GM19099 (cell line): ENCODE data around the gene ACY1.

ENCODE experiments used
- POLR2A ChIP-seq: IDR thresholded peaks from 3 replicates; pipeline ENCODE4 v1.6.1; 2011; ENCODE audit warnings: low read depth; ENCODE audit not compliant: insufficient read length; ENCODE audit errors: extremely low read depth

Gene ACY1

DNA sequence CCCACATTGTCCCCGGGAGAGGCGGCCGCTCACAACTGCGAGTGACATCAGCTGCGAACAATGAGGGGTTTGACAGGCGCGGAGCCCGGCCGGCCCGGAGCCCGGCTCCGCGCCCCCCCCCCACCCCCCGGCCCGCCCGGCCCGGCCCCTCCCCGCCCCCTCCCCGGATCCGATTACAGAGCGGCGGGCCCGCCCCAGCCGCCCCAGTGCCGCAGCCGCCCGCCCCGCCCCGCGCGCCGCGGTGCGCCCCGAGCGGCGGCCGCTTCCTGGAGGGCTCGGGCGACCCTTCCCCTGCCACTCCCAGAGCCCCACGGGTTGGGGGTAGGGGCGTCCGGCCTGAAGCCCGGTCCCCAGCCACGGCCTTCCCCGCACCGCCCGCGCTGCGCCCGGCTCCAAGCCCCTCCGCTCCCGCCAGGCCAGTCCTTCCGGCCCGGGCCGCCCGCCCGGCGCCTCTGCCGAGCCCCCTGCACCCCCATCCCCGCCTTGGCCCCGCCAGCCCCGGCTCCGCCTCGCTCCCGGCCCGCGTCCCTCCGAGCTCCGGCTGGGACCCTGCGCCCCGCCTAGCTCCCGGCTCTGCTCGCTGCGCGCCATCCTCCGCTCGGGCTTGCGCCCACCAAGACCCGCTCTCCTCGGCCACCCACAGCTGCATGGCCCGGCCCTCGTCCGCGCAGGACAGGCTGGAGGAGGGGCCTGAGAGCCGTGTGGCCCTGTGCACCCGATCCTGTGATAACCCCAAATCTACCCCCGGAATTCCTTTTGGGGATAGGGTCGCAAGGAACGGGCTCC is 15.8 kb upstream of the ACY1 start, which contains the start of gene PCBP4:
Gene PCBP4 (minus strand): TSS at position 71 of the 786 bp plus-strand sequence. CDS start 6,214 bp downstream, outside the sequence.
- TF ChIP-seq POLR2A = no peak

DNA sequence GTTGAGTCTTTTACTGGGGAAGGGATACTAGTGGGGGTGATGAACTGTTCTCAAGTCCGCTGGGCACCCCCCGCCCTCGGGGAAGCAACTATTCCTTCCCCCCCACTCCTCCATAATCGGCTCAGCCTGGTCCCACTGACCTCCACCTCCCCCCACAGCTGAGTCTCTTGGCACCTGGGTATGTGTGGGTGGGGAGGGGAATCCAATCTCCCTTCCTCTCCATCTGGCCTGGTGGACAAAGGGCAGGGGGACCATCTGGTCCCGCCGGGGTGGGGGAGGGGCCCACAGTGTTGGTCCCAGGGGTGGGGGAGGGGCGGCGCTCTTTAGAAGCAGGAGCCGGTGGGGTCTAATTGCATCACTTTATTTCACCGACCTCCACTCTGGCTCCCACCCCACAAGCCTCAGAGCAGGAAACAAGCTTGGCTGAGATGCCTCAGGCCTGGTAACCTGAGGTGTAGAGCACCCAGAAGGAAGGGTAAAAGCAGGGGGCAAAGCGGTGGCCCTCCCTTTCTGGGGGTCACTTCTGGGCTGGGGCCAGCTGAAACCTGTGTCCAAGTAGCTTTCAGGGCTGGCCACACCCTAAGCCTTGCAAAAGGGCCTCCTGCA is 15.1 kb upstream of the ACY1 start:
- no peak for TF ChIP-seq POLR2A

DNA sequence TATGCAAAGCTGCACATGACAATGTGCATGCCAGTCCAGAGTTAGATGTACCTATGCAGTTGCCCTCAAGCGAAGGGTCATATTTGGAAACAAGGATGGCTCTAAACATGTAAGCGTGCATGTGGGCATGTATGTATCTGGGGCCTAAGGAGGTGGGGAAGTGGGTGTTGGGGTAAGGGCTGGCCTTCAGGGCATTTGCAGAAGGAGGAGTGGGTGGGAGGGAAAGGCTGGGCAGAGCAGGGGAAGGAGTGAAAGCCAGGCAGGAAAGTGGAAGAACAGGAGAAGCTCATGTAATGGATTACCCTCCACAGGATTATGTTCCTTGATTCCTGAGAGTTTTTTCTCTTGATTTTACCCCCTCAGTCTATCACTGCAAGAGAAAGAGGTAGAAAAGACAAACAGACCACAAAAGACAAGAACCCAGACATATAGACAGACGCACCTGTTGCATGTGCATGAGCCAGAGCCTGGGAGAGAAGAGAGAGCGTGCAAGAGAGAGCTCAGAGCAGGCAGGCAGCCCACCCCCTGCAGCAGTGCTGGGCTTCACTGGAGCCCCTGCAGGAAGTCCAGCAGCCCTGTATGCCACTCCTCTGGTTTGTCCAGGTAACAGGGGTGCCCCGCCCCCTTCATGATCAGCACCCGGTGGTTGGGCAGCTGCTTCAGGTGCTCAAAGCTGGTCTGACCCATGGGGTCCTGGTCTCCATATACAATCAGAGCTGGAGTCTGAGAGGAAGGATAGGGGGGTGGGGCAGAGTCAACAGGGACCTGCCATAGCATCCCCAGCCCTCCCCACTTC is 14.3 kb upstream of the ACY1 start:
- TF ChIP-seq POLR2A = no peak

DNA sequence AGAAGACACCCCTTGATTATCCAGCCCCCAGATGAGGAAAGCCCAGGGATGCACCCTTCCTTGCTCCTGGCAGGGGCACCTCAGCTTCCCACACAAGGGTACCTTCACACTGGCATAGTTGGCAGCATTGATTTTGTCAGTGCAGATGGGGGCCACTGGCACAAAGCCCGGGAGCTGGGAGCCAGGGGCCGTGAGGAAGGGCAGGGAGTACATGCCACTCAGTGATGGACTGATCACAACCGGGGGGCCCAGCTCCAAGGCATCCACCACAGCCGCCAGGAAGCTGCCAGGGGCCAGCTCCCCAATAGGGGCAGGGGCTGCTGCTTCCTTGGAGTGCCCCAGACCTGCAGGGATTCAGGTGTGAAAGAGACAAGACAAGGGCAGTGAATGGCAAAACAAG is 13.5 kb upstream of the ACY1 start:
- TF ChIP-seq POLR2A = no peak

DNA sequence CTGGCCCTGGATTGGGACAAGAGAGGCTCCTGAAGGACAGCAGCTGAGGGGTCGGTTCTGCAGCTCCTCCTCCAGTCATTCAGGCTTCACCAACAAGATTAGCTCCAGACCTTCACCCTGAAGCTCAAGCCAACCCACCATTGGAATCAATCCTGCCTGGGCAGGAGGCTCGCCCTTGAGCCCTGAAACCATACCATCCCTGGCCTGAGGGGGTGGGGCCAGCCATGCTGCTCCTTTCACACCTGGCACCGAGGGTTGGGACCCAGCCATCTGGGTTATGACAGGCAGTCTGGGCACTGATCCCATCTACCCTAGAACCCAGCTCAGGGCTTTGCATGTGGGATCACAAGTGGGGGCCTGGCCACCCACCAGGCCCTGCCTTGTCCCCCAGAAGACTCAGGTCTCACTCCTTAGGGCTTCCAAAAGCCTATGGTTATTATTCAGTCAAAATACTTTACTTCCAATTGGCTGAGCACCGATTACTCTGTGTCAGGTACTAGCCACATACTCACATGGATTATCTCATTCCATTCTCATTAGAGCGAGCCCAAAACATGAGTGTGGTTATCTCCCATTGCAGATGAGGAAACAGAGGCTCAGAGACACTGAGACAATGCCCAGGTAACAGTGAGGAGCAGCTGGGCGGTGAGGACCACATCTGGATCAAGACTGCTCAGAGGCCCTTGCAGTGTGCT is 12.6 kb upstream of the ACY1 start:
- TF ChIP-seq POLR2A = no peak

DNA sequence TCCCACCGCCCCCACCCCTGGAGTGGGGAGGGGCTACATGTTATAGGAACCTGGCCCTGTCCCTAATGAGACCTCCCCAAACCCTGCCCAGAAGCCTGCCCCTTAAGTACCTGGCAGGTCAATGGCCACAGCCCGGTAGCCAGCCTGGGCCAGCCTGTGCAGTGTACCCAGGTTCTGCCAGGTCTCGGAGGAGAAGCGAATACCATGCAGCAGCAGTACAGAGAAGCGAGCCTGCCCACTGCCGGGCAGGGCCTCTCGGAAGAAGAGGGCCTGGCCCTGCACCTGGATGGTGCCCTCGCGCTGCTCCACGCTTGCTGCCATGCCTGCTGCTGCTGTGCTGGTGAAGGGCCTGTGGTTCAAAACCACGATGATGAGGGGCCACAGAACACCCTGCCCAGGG is 12.0 kb upstream of the ACY1 start:
- TF ChIP-seq POLR2A = no peak

DNA sequence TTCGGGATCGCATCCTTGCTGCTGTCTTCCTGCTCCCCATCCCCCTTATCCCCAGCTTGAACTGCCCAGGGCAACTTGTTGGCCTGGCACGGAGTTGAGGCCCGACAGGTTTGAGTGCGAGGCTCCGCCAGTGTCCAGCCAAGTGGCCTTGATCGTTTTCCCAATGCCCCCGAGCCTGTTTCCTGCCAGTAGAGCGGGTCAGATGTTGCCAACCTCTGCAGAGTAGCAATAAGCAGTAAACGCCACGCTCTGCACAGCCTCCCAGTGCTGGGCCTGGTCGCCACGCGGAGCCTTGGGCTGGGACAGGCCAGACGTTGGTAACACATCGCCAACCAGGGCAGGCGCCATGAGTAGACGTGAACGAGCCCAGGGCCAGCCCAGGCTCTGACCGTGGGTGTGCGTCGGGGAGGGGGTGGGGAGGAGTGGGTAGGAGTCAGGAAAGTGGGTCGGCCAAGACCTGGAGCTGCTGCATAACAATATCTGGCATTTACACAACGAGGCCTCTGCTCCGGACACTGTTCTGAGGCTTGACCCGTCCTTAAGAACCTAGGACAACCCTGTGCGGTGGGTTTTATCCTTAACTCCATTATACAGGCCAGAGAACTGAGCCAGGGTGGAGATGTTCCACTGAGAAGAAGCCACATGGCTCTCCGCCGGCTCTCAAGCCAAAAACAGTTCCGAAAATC is 8.9 kb upstream of the ACY1 start:
- TF ChIP-seq POLR2A = no peak

DNA sequence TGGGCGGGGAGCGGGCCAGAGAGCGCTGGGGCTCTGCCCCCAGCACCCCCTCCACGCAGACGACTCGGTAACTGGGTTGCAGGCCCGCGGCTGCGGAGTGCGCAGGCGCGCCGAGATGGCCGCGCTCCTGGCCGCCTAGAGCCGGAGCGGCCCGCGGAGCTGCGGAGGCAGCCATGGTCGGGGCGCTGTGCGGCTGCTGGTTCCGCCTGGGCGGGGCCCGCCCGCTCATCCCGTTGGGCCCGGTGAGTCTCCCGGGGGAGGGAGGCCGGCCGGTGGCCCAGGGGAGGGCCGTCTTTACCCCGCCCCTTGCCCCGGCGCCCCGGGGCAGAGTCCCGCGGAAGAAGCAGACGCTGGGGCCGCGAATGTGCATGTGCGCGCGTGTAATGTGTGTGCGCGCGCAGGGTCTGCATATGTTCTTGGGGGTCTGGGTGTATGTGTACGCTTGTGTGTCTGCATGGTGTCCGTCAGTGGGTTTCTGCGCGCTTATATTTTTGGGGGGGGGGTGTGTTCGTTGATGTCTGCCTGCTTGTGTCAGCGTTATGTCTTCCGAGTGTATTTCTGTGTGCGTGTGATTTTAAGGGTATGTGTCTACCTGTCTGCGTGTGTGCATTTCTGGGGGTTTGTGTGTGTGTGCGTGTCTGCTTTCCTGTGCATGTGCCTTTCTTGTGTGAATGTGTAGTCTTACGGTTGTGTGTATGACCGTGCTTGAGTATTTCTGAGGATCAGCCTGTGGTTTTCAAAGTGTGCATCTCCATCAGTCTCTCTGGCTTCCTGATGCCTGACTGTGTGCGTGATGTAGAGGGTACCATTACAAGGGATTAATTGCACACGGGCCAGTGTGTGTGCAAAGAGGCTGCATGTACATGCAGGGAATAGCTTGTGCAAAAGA is 8.1 kb upstream of the ACY1 start, which contains the start of gene ABHD14A:
Gene ABHD14A (plus strand): TSS at position 102 of the 889 bp plus-strand sequence. CDS start 72 bp downstream, at position 174.
- peak; percentile 91 for TF ChIP-seq POLR2A

DNA sequence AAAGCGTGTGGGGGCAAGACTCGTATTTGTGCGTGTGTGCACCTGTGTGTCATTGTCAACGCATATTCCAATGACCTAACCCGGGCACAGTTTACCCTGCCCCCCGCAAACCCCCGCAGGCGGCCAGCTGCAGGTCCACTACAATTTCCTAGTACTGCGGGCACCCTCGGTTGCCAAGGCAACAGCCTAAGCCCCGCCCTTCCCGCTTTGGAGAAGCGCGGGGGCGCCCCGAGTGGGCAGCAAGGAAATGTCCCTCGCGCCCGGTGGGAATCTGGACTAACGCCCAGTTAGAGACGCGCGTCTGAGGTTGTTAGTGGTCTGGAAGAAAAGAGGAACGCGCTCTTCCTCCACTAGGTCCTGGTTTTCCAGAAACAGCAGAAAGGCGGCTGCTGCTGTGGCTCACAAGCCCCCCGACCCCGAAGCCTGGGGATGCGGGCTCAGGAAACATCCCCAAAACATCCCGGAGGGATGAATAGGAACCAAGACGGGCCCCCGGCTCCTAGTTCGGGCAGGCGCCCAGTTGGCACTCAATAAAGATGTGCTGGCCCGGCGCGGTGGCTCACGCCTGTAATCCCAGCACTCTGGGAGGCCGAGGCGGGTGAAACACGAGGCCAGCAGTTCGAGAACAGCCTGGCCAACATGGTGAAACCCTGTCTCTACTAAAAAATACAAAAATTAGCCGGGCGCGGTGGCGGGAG is 7.3 kb upstream of the ACY1 start:
- TF ChIP-seq POLR2A = no peak

DNA sequence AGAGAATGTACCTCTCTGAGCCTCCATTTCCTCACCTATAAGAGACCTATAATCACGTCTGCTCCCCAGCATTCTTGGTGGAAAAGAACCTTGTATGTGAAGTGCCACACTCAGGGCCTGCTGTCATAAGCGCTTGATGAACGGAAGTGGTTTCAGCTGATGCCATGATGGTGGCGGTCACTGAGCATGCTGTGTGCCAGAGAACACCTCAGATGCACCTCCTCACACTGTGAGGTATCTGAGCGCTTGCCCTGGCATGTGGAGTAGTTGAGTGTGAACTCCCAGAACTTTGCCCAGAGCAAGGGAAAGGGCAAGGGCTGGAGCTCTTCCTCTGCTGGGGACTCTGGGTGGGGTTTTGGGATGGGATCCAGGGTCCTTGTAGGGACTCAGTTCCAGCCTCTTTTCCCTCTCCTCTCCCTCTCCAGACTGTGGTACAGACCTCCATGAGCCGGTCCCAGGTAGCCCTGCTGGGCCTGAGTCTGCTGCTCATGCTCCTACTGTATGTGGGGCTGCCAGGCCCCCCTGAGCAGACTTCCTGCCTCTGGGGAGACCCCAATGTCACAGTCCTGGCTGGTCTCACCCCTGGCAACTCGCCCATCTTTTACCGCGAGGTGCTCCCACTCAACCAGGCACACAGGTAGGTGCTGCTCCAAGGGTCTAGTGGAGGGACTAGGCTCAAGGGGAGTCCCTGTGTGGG is 5.7 kb upstream of the ACY1 start:
- no peak for TF ChIP-seq POLR2A

DNA sequence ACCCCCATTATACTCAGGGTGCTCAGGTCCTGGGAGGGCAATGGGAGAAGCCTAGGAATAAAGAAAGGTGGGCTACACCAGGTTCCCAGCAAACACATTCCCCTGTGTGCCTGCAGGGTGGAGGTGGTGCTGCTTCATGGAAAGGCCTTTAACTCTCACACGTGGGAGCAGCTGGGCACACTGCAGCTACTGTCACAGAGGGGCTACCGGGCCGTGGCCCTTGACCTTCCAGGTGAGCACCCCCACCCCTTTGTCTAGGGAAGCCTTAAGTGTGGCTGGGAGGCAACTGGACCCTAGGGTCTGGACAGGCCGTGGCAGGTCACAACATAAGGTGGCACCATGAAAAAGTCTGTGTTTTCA is 5.2 kb upstream of the ACY1 start:
- TF ChIP-seq POLR2A = no peak

DNA sequence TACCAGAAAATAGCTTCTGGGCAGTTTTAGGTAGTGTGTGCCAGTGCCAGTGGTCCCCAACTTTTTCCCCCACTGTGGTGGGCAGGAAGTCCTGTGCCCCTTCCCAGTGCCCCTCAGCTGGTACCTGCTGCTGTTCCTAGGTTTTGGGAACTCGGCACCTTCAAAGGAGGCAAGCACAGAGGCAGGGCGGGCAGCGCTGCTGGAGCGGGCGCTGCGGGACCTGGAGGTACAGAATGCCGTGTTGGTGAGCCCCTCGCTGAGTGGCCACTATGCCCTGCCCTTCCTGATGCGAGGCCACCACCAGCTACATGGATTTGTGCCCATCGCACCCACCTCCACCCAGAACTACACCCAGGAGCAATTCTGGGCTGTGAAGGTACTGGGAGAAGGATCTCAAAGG is 3.1 kb upstream of the ACY1 start:
- no peak for TF ChIP-seq POLR2A
